Measurements from ENCODE around the gene LBR. TPM values are rescaled to one million over a fixed set of nuclear protein-coding genes. Genes with fewer than 3 reads are reported as not detected.

The LBR gene
- total and polyA plus RNA-seq, 12 donors = 5.4 to 27.5 (median 14.1) TPM

GRCh38 chr1:225440380-225441221, 12.8 kb upstream of the LBR start:
- H3K4me3 ChIP-seq = no peak overlapping the region
- DNase-seq = no peak
- H3K4me1 ChIP-seq (replicated peaks in 1 of 2) = peaks cover 0 to 11% of the 10 kb centered on the region in 2 donors
- intact Hi-C loops (cut with DNase I) = no loop called here
- no peaks in the 10 kb centered on the region for H3K27me3 ChIP-seq
- H3K27ac ChIP-seq = no peak overlapping the region
- no peak for TF ChIP-seq POLR2A (IDR thresholded peaks at IDR 0.05)
- WGBS, 4 donors = 89 to 91% (median 90%) methylated on average over 4 of the region's 4 CpGs
- no peaks in the 10 kb centered on the region for H3K36me3 ChIP-seq (replicated peaks in 1 of 2)
- no peaks in the 10 kb centered on the region for H3K9me3 ChIP-seq (replicated peaks in 1 of 3)

GRCh38 chr1:225437710-225438437, 10.0 kb upstream of the LBR start:
- H3K36me3 ChIP-seq (replicated peaks in 1 of 2) = no peaks in the 10 kb centered on the region

GRCh38 chr1:225435957-225436392, 8.1 kb upstream of the LBR start:
- Histone ChIP-seq H3K4me1 (replicated peaks in 1 of 2) (no peaks in the 10 kb centered on the region), H3K4me3 (no peak overlapping the region), H3K9me3 (replicated peaks in 1 of 3) (no peaks in the 10 kb centered on the region), H3K27ac (no peak overlapping the region), H3K36me3 (replicated peaks in 1 of 2) (no peaks in the 10 kb centered on the region), H3K27me3 (no peaks in the 10 kb centered on the region)
- DNase-seq = no peak
- 74 to 81% (median 77%) methylated on average over 5 to 6 of the region's 6 CpGs for WGBS, 4 donors
- no peak for TF ChIP-seq CTCF (IDR thresholded peaks at IDR 0.05)
- no peak for TF ChIP-seq POLR2A (IDR thresholded peaks at IDR 0.05)
- intact Hi-C loops (cut with DNase I) = no loop called here

More at GRCh38 chr1:225437710-225438437, 10.0 kb upstream of the LBR start:
- Histone ChIP-seq H3K27ac (no peak overlapping the region), H3K27me3 (no peaks in the 10 kb centered on the region), H3K4me1 (replicated peaks in 1 of 2) (no peaks in the 10 kb centered on the region), H3K4me3 (no peak overlapping the region), H3K9me3 (replicated peaks in 1 of 3) (no peaks in the 10 kb centered on the region)
- TF ChIP-seq CTCF (IDR thresholded peaks at IDR 0.05) (peak in 2 of 6 experiments; percentile 8 to 24), POLR2A (IDR thresholded peaks at IDR 0.05) (no peak)
- DNase-seq = peak in 1 of 7 donors; percentile 27
- WGBS, 4 donors = 86 to 90% (median 87%) methylated on average over 5 of the region's 5 CpGs
- intact Hi-C loops (cut with DNase I) = no loop called here

- Histone ChIP-seq H3K9me3 (replicated peaks in 1 of 3) (no peaks in the 10 kb centered on the region), H3K27ac (no peak overlapping the region), H3K27me3 (no peaks in the 10 kb centered on the region), H3K4me1 (replicated peaks in 1 of 2) (no peaks in the 10 kb centered on the region), H3K4me3 (no peak overlapping the region), H3K36me3 (replicated peaks in 1 of 2) (no peaks in the 10 kb centered on the region)
- no peak for DNase-seq
- intact Hi-C loops (cut with DNase I) = no loop called here
- TF ChIP-seq POLR2A (IDR thresholded peaks at IDR 0.05) (no peak), CTCF (IDR thresholded peaks at IDR 0.05) (no peak)
- WGBS, 4 donors = 87 to 95% (median 91%) methylated on average over 1 of the region's 1 CpG
Measured at GRCh38 chr1:225435487-225435886, 7.6 kb upstream of the LBR start.

Data from adrenal gland (tissue), 12 donors.